NCI-H2196 treated with DMSO at 0.1 percent for 48 hours (cell line): ENCODE results near the gene ARMS2.

Experiments used
- DNase-seq: peaks from one replicate; lab custom pipeline; 2025; ENCODE audit not compliant: unreplicated experiment; lab: John Stamatoyannopoulos, UW

Gene ARMS2

GRCh38 chr10:122454603-122455080, at the start of gene ARMS2:
TSS of gene ARMS2 (plus strand) at chr10:122454653. CDS start at chr10:122454728, 75 bp downstream.
- DNase-seq, result no peak

GRCh38 chr10:122407375-122408125, 46.9 kb upstream of the ARMS2 start:
- no peak for DNase-seq

- no peak for DNase-seq
Measured at GRCh38 chr10:122413327-122413726, 41.1 kb upstream of the ARMS2 start.

- DNase-seq, result no peak
Measured at GRCh38 chr10:122417667-122418066, 36.8 kb upstream of the ARMS2 start.

- DNase-seq, result no peak
Measured at GRCh38 chr10:122419016-122419415, 35.4 kb upstream of the ARMS2 start.

GRCh38 chr10:122419876-122420623, 34.4 kb upstream of the ARMS2 start:
- DNase-seq, result no peak

- DNase-seq, result no peak
Measured at GRCh38 chr10:122420624-122421007, 33.8 kb upstream of the ARMS2 start.

- DNase-seq, result no peak
Measured at GRCh38 chr10:122421054-122421625, 33.3 kb upstream of the ARMS2 start.

- no peak for DNase-seq
Measured at GRCh38 chr10:122421742-122422141, 32.7 kb upstream of the ARMS2 start.

- DNase-seq, result no peak
Measured at GRCh38 chr10:122422266-122422989, 32.0 kb upstream of the ARMS2 start.

- no peak for DNase-seq
Measured at GRCh38 chr10:122424059-122424458, 30.4 kb upstream of the ARMS2 start.

- DNase-seq, result no peak
Measured at GRCh38 chr10:122426829-122427228, 27.6 kb upstream of the ARMS2 start.

GRCh38 chr10:122427280-122427679, 27.2 kb upstream of the ARMS2 start:
- DNase-seq, result no peak

- peak; percentile 1 for DNase-seq
Measured at GRCh38 chr10:122435212-122435827, 19.1 kb upstream of the ARMS2 start.

- DNase-seq, result no peak
Measured at GRCh38 chr10:122441961-122442360, 12.5 kb upstream of the ARMS2 start.

- DNase-seq, result no peak
Measured at GRCh38 chr10:122445469-122445868, 9.0 kb upstream of the ARMS2 start.

- DNase-seq, result no peak
Measured at GRCh38 chr10:122445904-122446303, 8.5 kb upstream of the ARMS2 start.

- DNase-seq, result no peak
Measured at GRCh38 chr10:122446668-122447423, 7.6 kb upstream of the ARMS2 start.

- DNase-seq, result no peak
Measured at GRCh38 chr10:122448600-122448999, 5.9 kb upstream of the ARMS2 start.

GRCh38 chr10:122449153-122449552, 5.3 kb upstream of the ARMS2 start:
- no peak for DNase-seq
